ENCODE results near the gene DCHS2. TPM values are rescaled to one million over a fixed set of nuclear protein-coding genes. Genes with fewer than 3 reads are reported as not detected.

DCHS2 gene
- polyA plus RNA-seq, 3 donors, result not detected

DNA sequence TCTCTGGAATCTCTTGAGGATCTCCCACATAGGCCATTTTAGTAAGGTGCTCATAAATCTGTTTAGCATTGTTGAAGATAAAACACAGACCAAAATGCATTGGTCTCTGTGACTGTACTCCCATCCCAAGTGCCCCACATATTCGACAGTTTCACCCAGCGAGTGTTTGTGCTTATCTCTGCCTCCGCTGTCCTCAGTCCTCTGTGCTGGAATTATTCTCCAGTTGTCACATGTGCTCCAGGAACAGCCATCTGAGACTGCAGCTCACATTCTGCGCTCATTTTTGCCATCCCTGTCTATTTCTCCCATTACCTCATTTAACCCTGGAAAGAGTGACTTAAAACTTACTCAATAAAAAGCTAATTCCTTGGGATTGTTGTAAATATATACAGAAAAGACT lies 27.6 kb upstream of the DCHS2 start:
- Histone ChIP-seq H3K9ac (ENCODE audit: insufficient read depth, low read length, poor library complexity, severe bottlenecking) (no peak overlapping the region), H3K79me2 (ENCODE audit: insufficient read depth, low read length) (no peaks in the 10 kb centered on the region), H3K9me3 (replicated peaks in 1 of 2; ENCODE audit: control insufficient read depth in 1 of 2, insufficient read depth in 1 of 2, low read length in 2 of 2) (no peaks in the 10 kb centered on the region), H4K20me1 (ENCODE audit: insufficient read depth, low read length) (no peaks in the 10 kb centered on the region), H3K27ac (ENCODE audit: low read depth in 1 of 2, low read length in 2 of 2) (no peak overlapping the region), H3K4me2 (replicated peaks; ENCODE audit: extremely low read depth, low read length, poor library complexity, severe bottlenecking) (no peak overlapping the region), H3K4me1 (ENCODE audit: control insufficient read depth in 1 of 2, insufficient read depth in 2 of 2, low read length in 2 of 2) (no peaks in the 10 kb centered on the region), H2AFZ (ENCODE audit: insufficient read depth, low read depth, low read length, poor library complexity, severe bottlenecking) (no peak overlapping the region), H3K36me3 (replicated peaks in 1 of 2; ENCODE audit: control insufficient read depth in 1 of 2, insufficient read depth in 2 of 2, low read length in 2 of 2) (no peaks in the 10 kb centered on the region), H3K27me3 (ENCODE audit: control insufficient read depth in 2 of 2, insufficient read depth in 2 of 2, low read length in 2 of 2) (peaks cover 2 to 3% of the 10 kb centered on the region in 2 donors), H3K4me3 (replicated peaks in 1 of 3; ENCODE audit: low read depth in 2 of 3, low read length in 3 of 3) (no peak overlapping the region)
- Mint-ChIP-seq H3K36me3 (no peaks in the 10 kb centered on the region), H3K27me3 (ENCODE audit: low read depth in 3 of 3) (peaks cover 5 to 18% (median 5%) of the 10 kb centered on the region in 3 donors), H3K9me3 (peaks cover 0 to 3% (median 0%) of the 10 kb centered on the region in 7 donors), H3K4me1 (no peaks in the 10 kb centered on the region), H3K4me3 (peak overlapping the region in 1 of 2 donors; percentile 56), H3K27ac (no peak overlapping the region)
- DNase-seq, result no peak
- TF ChIP-seq, protein P1, sequence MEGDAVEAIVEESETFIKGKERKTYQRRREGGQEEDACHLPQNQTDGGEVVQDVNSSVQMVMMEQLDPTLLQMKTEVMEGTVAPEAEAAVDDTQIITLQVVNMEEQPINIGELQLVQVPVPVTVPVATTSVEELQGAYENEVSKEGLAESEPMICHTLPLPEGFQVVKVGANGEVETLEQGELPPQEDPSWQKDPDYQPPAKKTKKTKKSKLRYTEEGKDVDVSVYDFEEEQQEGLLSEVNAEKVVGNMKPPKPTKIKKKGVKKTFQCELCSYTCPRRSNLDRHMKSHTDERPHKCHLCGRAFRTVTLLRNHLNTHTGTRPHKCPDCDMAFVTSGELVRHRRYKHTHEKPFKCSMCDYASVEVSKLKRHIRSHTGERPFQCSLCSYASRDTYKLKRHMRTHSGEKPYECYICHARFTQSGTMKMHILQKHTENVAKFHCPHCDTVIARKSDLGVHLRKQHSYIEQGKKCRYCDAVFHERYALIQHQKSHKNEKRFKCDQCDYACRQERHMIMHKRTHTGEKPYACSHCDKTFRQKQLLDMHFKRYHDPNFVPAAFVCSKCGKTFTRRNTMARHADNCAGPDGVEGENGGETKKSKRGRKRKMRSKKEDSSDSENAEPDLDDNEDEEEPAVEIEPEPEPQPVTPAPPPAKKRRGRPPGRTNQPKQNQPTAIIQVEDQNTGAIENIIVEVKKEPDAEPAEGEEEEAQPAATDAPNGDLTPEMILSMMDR (IDR thresholded peaks at IDR 0.05), result no peak
- intact Hi-C loops (cut with micrococcal nuclease), result no loop called here
- WGBS (ENCODE audit: insufficient coverage), result 100% methylated on average over 3 of the region's 4 CpGs

DNA sequence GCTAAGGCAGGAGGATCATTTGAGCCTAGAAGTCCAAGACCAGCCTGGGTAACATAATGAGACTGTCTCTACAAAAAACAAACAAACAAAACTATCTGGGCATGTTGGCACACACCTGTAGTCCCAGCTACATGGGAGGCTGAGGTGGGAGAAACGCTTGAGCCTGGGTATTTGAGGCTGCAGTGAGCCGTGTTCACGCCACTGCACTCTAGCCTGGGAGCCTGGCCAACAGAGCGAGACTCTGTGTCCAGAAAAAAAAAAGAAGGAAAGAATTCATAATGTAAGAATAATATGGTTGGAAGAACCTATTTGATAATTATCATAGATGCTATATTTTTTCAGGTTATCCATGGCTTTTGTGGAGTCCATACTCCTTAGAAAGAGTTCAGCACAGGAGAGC lies 26.0 kb upstream of the DCHS2 start:
- WGBS (ENCODE audit: insufficient coverage), result 100% methylated on average over 3 of the region's 4 CpGs
- Histone ChIP-seq H3K4me1 (ENCODE audit: control insufficient read depth in 1 of 2, insufficient read depth in 2 of 2, low read length in 2 of 2) (no peaks in the 10 kb centered on the region), H3K27me3 (ENCODE audit: control insufficient read depth in 2 of 2, insufficient read depth in 2 of 2, low read length in 2 of 2) (peaks cover 2 to 3% of the 10 kb centered on the region in 2 donors), H3K36me3 (replicated peaks in 1 of 2; ENCODE audit: control insufficient read depth in 1 of 2, insufficient read depth in 2 of 2, low read length in 2 of 2) (no peaks in the 10 kb centered on the region), H4K20me1 (ENCODE audit: insufficient read depth, low read length) (no peaks in the 10 kb centered on the region), H3K9me3 (replicated peaks in 1 of 2; ENCODE audit: control insufficient read depth in 1 of 2, insufficient read depth in 1 of 2, low read length in 2 of 2) (no peaks in the 10 kb centered on the region), H3K79me2 (ENCODE audit: insufficient read depth, low read length) (no peaks in the 10 kb centered on the region), H3K9ac (ENCODE audit: insufficient read depth, low read length, poor library complexity, severe bottlenecking) (no peak overlapping the region), H3K4me2 (replicated peaks; ENCODE audit: extremely low read depth, low read length, poor library complexity, severe bottlenecking) (no peak overlapping the region), H2AFZ (ENCODE audit: insufficient read depth, low read depth, low read length, poor library complexity, severe bottlenecking) (no peak overlapping the region), H3K4me3 (replicated peaks in 1 of 3; ENCODE audit: low read depth in 2 of 3, low read length in 3 of 3) (no peak overlapping the region), H3K27ac (ENCODE audit: low read depth in 1 of 2, low read length in 2 of 2) (no peak overlapping the region)
- no peaks in the 10 kb centered on the region for H3K4me1 Mint-ChIP-seq
- peaks cover 0 to 4% (median 2%) of the 10 kb centered on the region in 7 donors for H3K9me3 Mint-ChIP-seq
- H3K27ac Mint-ChIP-seq, result no peak overlapping the region
- peaks cover 5 to 20% (median 5%) of the 10 kb centered on the region in 3 donors for H3K27me3 Mint-ChIP-seq (ENCODE audit: low read depth in 3 of 3)
- TF ChIP-seq, protein P1 (IDR thresholded peaks at IDR 0.05), result no peak
- no peaks in the 10 kb centered on the region for H3K36me3 Mint-ChIP-seq
- intact Hi-C loops (cut with micrococcal nuclease), result no loop called here
- DNase-seq, result no peak
- no peak overlapping the region for H3K4me3 Mint-ChIP-seq

Measured in CD14-positive monocyte (primary cell).